ENCODE measurements around the gene SPIRE2.

The SPIRE2 gene

GRCh38 chr16:89893642-89894548, 65.6 kb downstream of the SPIRE2 start:
- no peak for DNase-seq (ENCODE audit: low read depth in 3 of 3)

- DNase-seq (ENCODE audit: low read depth in 3 of 3): no peak
These were observed 67.4 kb downstream of the SPIRE2 start for GRCh38 chr16:89895482-89896250.

- no peak for DNase-seq (ENCODE audit: low read depth in 3 of 3)
These were observed 68.9 kb downstream of the SPIRE2 start for GRCh38 chr16:89897204-89897603.

GRCh38 chr16:89898201-89898967, 70.1 kb downstream of the SPIRE2 start:
- DNase-seq (ENCODE audit: low read depth in 3 of 3): no peak

- DNase-seq (ENCODE audit: low read depth in 3 of 3): no peak
These were observed 71.7 kb downstream of the SPIRE2 start for GRCh38 chr16:89899879-89900481.

GRCh38 chr16:89900885-89901284, 72.6 kb downstream of the SPIRE2 start:
- no peak for DNase-seq (ENCODE audit: low read depth in 3 of 3)

GRCh38 chr16:89902980-89903379, 74.7 kb downstream of the SPIRE2 start:
- no peak for DNase-seq (ENCODE audit: low read depth in 3 of 3)

- DNase-seq (ENCODE audit: low read depth in 3 of 3): no peak
These were observed 75.7 kb downstream of the SPIRE2 start for GRCh38 chr16:89903908-89904515.

GRCh38 chr16:89904606-89905510, 76.6 kb downstream of the SPIRE2 start:
- DNase-seq (ENCODE audit: low read depth in 3 of 3): no peak

GRCh38 chr16:89905511-89906139, 77.3 kb downstream of the SPIRE2 start:
- no peak for DNase-seq (ENCODE audit: low read depth in 3 of 3)

- no peak for DNase-seq (ENCODE audit: low read depth in 3 of 3)
These were observed 78.1 kb downstream of the SPIRE2 start for GRCh38 chr16:89906140-89907025.

GRCh38 chr16:89907055-89907814, 79.0 kb downstream of the SPIRE2 start:
- no peak for DNase-seq (ENCODE audit: low read depth in 3 of 3)

GRCh38 chr16:89908236-89908635, 80.0 kb downstream of the SPIRE2 start:
- no peak for DNase-seq (ENCODE audit: low read depth in 3 of 3)

- peak in 2 of 3 donors; percentile 35 to 43 for DNase-seq (ENCODE audit: low read depth in 3 of 3)
These were observed 81.8 kb downstream of the SPIRE2 start for GRCh38 chr16:89909777-89910716.

- no peak for DNase-seq (ENCODE audit: low read depth in 3 of 3)
These were observed 82.6 kb downstream of the SPIRE2 start for GRCh38 chr16:89910717-89911354.

GRCh38 chr16:89911375-89911774, 83.1 kb downstream of the SPIRE2 start:
- no peak for DNase-seq (ENCODE audit: low read depth in 3 of 3)

Data from stimulated activated CD4-positive, alpha-beta T cell treated with anti-CD3 and anti-CD28 coated beads, TNF-alpha, amount 100 ng/mL, for 48 hours (primary cell).